Measurements from ENCODE around the gene KIF20A. TPM values are rescaled to one million over a fixed set of nuclear protein-coding genes. Genes with fewer than 3 reads are reported as not detected.

KIF20A gene
- total RNA-seq, 1 donor from 2014 or later = 61.0 TPM

GRCh38 chr5:138216799-138217198 lies 37.9 kb downstream of the KIF20A start:
- H3K9me3 Mint-ChIP-seq = no peaks in the 10 kb centered on the region
- no peaks in the 10 kb centered on the region for H3K36me3 Mint-ChIP-seq
- no peak overlapping the region for H3K4me3 Mint-ChIP-seq
- H3K27ac Mint-ChIP-seq = no peak overlapping the region
- H3K4me1 Mint-ChIP-seq (ENCODE audit: unreplicated experiment) = peaks cover 16% of the 10 kb centered on the region
- no peak for DNase-seq (ENCODE audit: extremely low spot score, unreplicated experiment)
- TF ChIP-seq, protein P1, sequence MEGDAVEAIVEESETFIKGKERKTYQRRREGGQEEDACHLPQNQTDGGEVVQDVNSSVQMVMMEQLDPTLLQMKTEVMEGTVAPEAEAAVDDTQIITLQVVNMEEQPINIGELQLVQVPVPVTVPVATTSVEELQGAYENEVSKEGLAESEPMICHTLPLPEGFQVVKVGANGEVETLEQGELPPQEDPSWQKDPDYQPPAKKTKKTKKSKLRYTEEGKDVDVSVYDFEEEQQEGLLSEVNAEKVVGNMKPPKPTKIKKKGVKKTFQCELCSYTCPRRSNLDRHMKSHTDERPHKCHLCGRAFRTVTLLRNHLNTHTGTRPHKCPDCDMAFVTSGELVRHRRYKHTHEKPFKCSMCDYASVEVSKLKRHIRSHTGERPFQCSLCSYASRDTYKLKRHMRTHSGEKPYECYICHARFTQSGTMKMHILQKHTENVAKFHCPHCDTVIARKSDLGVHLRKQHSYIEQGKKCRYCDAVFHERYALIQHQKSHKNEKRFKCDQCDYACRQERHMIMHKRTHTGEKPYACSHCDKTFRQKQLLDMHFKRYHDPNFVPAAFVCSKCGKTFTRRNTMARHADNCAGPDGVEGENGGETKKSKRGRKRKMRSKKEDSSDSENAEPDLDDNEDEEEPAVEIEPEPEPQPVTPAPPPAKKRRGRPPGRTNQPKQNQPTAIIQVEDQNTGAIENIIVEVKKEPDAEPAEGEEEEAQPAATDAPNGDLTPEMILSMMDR (conservative IDR thresholded peaks at IDR 0.05) = no peak
- H3K27me3 Mint-ChIP-seq = no peaks in the 10 kb centered on the region

- Mint-ChIP-seq H3K27me3 (peaks cover 4% of the 10 kb centered on the region), H3K27ac (no peak overlapping the region), H3K4me3 (no peak overlapping the region), H3K4me1 (ENCODE audit: unreplicated experiment) (peaks cover 5% of the 10 kb centered on the region), H3K9me3 (no peaks in the 10 kb centered on the region), H3K36me3 (no peaks in the 10 kb centered on the region)
- TF ChIP-seq, protein P1 (conservative IDR thresholded peaks at IDR 0.05) = no peak
- no peak for DNase-seq (ENCODE audit: extremely low spot score, unreplicated experiment)
These were observed 44.6 kb downstream of the KIF20A start for GRCh38 chr5:138223532-138223931.

- TF ChIP-seq, protein P1 (conservative IDR thresholded peaks at IDR 0.05) = no peak
- H3K4me1 Mint-ChIP-seq (ENCODE audit: unreplicated experiment) = peaks cover 5% of the 10 kb centered on the region
- DNase-seq (ENCODE audit: extremely low spot score, unreplicated experiment) = no peak
- no peaks in the 10 kb centered on the region for H3K36me3 Mint-ChIP-seq
- H3K27me3 Mint-ChIP-seq = peaks cover 4% of the 10 kb centered on the region
- H3K4me3 Mint-ChIP-seq = no peak overlapping the region
- H3K27ac Mint-ChIP-seq = no peak overlapping the region
- no peaks in the 10 kb centered on the region for H3K9me3 Mint-ChIP-seq
These were observed 45.8 kb downstream of the KIF20A start for GRCh38 chr5:138224712-138225111.

DNA sequence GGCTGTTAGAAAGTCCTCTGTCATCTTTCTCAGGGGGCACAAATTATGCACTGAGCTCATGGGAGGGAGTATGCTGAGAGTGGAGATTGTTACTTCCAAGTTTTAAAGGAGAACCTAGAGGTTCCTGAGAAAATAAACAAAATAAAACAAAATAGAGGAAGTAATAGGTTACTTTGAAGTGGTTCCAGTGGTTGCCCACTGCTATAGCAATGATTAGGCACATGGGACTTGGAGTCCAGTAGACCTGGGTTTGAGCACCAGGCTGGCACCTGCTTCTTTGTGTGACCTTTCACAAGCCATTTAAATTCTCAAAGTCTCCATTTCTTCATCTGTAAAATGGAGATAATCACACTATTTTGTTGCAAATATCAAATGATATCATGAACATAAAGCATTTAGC lies 48.0 kb downstream of the KIF20A start:
- H3K9me3 Mint-ChIP-seq = no peaks in the 10 kb centered on the region
- DNase-seq (ENCODE audit: extremely low spot score, unreplicated experiment) = no peak
- no peak overlapping the region for H3K27ac Mint-ChIP-seq
- H3K4me1 Mint-ChIP-seq (ENCODE audit: unreplicated experiment) = peaks cover 11% of the 10 kb centered on the region
- TF ChIP-seq, protein P1 (conservative IDR thresholded peaks at IDR 0.05) = no peak
- no peaks in the 10 kb centered on the region for H3K36me3 Mint-ChIP-seq
- H3K4me3 Mint-ChIP-seq = no peak overlapping the region
- peaks cover 4% of the 10 kb centered on the region for H3K27me3 Mint-ChIP-seq

DNA sequence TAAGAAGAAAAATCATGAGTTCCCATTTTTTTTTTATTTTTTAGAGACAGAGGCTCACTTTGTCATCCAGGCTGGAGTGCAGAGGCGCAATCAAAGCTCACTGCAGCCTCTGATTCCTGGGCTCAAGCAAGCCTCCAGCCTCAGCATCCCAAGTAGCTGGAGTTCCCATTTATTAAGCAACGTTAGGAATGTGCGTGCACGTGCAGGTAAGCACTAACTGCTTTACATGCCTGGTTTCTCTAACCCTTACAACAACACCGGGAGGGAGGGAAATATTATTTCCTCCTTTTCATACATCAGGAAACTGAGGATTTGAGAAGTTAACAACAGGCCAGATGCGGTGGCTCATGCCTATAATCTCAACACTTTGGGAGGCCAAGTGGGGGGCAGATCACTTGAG lies 50.5 kb downstream of the KIF20A start:
- peaks cover 6% of the 10 kb centered on the region for H3K4me1 Mint-ChIP-seq (ENCODE audit: unreplicated experiment)
- no peaks in the 10 kb centered on the region for H3K9me3 Mint-ChIP-seq

More for the DNA sequence above, 50.5 kb downstream of the KIF20A start:
- H3K36me3 Mint-ChIP-seq = no peaks in the 10 kb centered on the region
- H3K27me3 Mint-ChIP-seq = no peaks in the 10 kb centered on the region
- H3K4me3 Mint-ChIP-seq = no peak overlapping the region
- no peak overlapping the region for H3K27ac Mint-ChIP-seq
- TF ChIP-seq, protein P1 (conservative IDR thresholded peaks at IDR 0.05) = no peak
- DNase-seq (ENCODE audit: extremely low spot score, unreplicated experiment) = no peak
